ENCODE measurements around the gene PIAS4. TPM values are rescaled to one million over a fixed set of nuclear protein-coding genes. Genes with fewer than 3 reads are reported as not detected.

PIAS4 gene
- polyA plus RNA-seq, 1 experiment, result 9.0 TPM

- Histone ChIP-seq H3K27me3 (ENCODE audit: control insufficient read depth, insufficient read depth, low read length) (no peaks in the 10 kb centered on the region), H3K27ac (ENCODE audit: low read depth, low read length) (peak overlapping the region; percentile 84), H3K4me3 (ENCODE audit: low read depth, low read length) (no peak overlapping the region), H3K9me3 (ENCODE audit: control insufficient read depth, insufficient read depth, low read length) (peaks cover 15% of the 10 kb centered on the region)
- ChIA-PET POLR2A (no interaction called here), CTCF (no interaction called here)
- TF ChIP-seq CTCF (IDR thresholded peaks at IDR 0.05; ENCODE audit: low read depth, low read length), result no peak
- DNase-seq (ENCODE audit: low read depth, low spot score), result no peak
Observed at GRCh38 chr19:4059453-4059871, 51.9 kb downstream of the PIAS4 start.

DNA sequence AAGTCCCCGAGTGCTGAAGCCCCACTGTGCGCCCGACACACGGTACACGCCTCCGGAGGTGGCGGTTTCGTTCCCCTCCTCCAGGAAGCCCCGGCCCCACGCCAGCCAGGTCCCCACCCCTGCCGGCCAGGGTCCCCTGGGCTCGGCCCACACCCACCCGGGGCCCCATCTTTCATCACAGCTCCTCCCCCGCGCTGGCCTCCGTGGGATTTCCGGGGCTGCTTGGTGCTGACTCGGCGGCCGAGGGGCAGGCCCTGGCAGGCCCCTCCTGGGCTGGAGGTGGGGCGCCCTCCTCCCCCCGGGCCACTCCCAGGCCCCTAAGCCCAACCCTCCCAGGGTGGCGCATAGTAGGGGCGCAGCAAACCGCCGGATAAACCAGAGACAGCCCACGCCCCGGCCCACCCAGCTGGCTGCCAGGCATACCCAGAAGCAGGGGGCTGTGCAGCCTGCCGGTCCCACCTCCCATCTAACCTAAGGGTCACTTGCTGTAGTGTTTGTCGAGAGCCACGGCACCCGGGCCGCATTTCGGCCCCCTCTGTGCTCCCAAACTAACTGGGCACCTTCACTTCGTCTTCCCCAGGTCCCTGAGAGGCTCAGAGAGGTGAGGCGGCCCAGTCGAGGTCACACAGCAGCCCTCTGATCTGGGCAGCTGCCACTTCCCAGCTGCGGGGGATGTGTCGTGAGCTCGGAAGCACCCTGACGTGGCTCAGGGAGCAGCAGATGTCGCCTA, 52.5 kb downstream of the PIAS4 start:
- ChIA-PET POLR2A (no interaction called here), CTCF (no interaction called here)
- no peak for TF ChIP-seq CTCF (IDR thresholded peaks at IDR 0.05; ENCODE audit: low read depth, low read length)
- DNase-seq (ENCODE audit: low read depth, low spot score), result no peak
- Histone ChIP-seq H3K9me3 (ENCODE audit: control insufficient read depth, insufficient read depth, low read length) (peaks cover 9% of the 10 kb centered on the region), H3K27me3 (ENCODE audit: control insufficient read depth, insufficient read depth, low read length) (no peaks in the 10 kb centered on the region), H3K27ac (ENCODE audit: low read depth, low read length) (peak overlapping the region; percentile 84), H3K4me3 (ENCODE audit: low read depth, low read length) (no peak overlapping the region)

DNA sequence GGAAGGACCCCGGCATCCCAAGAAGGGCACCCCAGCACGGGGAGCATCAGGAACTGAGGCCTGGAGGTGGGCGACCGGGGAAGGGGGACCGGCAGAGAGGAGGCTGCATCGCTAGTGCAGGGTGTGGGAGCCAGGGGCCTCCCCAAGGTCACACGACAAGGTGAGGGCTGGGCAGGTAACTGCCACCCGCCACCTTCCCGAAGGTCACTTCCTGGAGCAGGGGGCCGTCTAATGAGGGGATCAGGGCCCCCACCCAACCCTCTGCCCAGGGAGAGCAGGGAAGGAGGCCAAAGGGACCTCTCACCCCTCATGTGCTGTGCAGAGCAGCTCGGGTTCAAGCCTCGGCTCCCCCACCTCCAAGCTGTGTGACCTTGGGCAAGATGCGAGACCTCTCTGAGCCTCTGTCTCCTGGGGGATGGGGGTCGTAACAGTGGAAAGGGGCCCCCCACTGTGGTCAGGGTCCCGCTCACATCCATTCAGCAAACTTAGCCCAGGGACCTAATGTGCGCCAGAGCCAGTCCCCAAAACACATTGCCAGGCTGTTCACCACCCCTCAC, 53.2 kb downstream of the PIAS4 start:
- Histone ChIP-seq H3K4me3 (ENCODE audit: low read depth, low read length) (no peak overlapping the region), H3K9me3 (ENCODE audit: control insufficient read depth, insufficient read depth, low read length) (peaks cover 6% of the 10 kb centered on the region; the same call in 1 of the 2 replicates), H3K27me3 (ENCODE audit: control insufficient read depth, insufficient read depth, low read length) (no peaks in the 10 kb centered on the region), H3K27ac (ENCODE audit: low read depth, low read length) (peak overlapping the region; percentile 1)
- POLR2A ChIA-PET, result no interaction called here
- DNase-seq (ENCODE audit: low read depth, low spot score), result no peak
- CTCF ChIA-PET, result no interaction called here
- TF ChIP-seq CTCF (IDR thresholded peaks at IDR 0.05; ENCODE audit: low read depth, low read length), result no peak

DNA sequence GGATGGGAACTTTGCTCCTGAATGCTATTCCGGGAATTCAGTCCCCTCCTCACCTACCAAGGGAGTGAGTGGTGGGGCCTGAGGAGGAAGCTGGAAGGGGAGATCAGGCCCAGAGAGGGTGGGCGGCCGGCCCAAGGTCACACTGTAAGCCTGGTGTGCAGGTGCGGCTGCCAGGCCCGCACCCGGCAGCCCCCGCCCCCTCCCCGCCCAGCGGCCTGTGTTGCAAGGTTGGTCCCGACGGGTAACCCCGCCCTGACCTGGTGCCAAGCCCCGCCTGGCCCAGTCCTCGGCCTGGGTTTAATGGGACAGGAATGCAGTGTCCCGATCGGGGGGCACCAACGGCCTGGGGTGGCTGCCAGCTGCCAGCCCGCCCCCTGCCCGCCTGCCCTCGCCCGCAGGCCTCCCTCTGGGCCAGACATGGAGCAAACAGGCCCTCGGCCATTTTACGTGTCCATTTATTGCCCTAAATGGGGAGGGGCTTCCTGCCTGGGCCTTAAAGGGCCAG, 53.7 kb downstream of the PIAS4 start:
- H3K9me3 ChIP-seq (ENCODE audit: control insufficient read depth, insufficient read depth, low read length), result peaks cover 6% of the 10 kb centered on the region; the same call in 1 of the 2 replicates
- ChIA-PET CTCF (no interaction called here), POLR2A (no interaction called here)
- TF ChIP-seq CTCF (IDR thresholded peaks at IDR 0.05; ENCODE audit: low read depth, low read length), result no peak
- no peak overlapping the region for H3K4me3 ChIP-seq (ENCODE audit: low read depth, low read length)
- no peaks in the 10 kb centered on the region for H3K27me3 ChIP-seq (ENCODE audit: control insufficient read depth, insufficient read depth, low read length)
- peak overlapping the region; percentile 11 for H3K27ac ChIP-seq (ENCODE audit: low read depth, low read length)
- no peak for DNase-seq (ENCODE audit: low read depth, low spot score)

DNA sequence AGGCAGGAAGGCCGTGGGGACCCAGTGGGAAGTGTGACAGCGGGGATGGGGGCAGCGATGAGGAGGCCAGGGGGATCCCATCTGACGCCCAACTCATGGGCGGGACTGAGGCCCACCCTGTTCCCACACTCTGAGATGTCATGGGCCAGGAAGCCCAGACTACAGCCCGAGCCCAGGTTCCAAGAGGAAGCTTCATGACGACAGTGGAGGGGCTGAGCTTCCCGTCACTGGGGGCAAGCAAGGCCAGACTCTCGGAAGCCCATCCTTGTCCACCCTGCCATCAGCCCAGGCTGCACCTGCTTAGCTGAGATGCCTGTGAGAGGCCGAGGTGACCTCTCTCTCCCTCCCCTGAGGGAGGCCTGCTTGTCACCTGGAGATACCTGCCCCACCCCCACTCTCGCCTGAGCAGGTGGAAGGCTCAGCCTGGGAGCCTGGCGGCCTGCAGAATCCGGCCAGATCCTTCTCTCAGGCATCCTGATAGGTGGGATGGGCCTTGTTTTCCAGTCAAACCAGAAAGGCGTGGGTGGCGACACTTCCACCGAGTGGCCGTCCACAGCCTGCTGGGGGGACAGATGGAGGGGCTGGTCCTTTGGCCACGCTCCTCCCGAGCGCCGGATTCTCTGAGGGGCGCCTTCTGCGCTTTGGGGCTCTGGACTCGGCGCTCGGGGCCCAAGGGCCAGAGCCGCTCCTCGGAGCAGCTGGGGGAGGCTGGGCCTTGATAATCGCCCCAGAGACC, 54.3 kb downstream of the PIAS4 start:
- DNase-seq (ENCODE audit: low read depth, low spot score), result no peak
- TF ChIP-seq CTCF (IDR thresholded peaks at IDR 0.05; ENCODE audit: low read depth, low read length), result no peak
- Histone ChIP-seq H3K27ac (ENCODE audit: low read depth, low read length) (peak overlapping the region; percentile 11), H3K9me3 (ENCODE audit: control insufficient read depth, insufficient read depth, low read length) (peaks cover 6% of the 10 kb centered on the region; the same call in 1 of the 2 replicates), H3K27me3 (ENCODE audit: control insufficient read depth, insufficient read depth, low read length) (no peaks in the 10 kb centered on the region), H3K4me3 (ENCODE audit: low read depth, low read length) (no peak overlapping the region)
- ChIA-PET POLR2A (no interaction called here), CTCF (no interaction called here)

Data from AG04450 (cell line).